Mesenchymal stem cell (in vitro differentiated cells and primary cell): Measurements from ENCODE around the gene DAP.
A peak's percentile ranks its signal among the peaks of the same experiment; 100 is the strongest.
"Not testable (repeated sequence)": the region's sequence is repeated elsewhere in the genome, so short reads cannot be mapped to it uniquely, and the experiment has no call there.

Experiments used
- DNase-seq: peaks from one replicate; pipeline ENCODE4 v3.0.0-alpha.2; 2013
- H2AFZ ChIP-seq: one replicate; pipeline ENCODE4 v1.6.1; 2013; ENCODE audit warnings: low read depth, mild to moderate bottlenecking, control low read depth, inconsistent platforms, low read length, moderate library complexity
- H2AK5ac ChIP-seq: 2 replicates; pipeline ENCODE4 v1.6.1; 2013; ENCODE audit warnings: low read length, moderate library complexity, mild to moderate bottlenecking, inconsistent platforms; ENCODE audit not compliant: severe bottlenecking
- H2BK120ac ChIP-seq: one replicate; pipeline ENCODE4 v1.6.1; 2013; ENCODE audit warnings: low read depth, mild to moderate bottlenecking, inconsistent platforms, low read length, moderate library complexity
- H2BK12ac ChIP-seq, 2 experiments: one replicate each; pipeline ENCODE4 v1.6.1; 2013; ENCODE audit warnings: inconsistent platforms in 2 of 2, low read length in 2 of 2, mild to moderate bottlenecking in 2 of 2, moderate library complexity in 2 of 2, control low read depth in 1 of 2
- H2BK15ac ChIP-seq: one replicate; pipeline ENCODE4 v1.6.1; 2013; ENCODE audit warnings: mild to moderate bottlenecking, low read depth, inconsistent platforms; ENCODE audit not compliant: poor library complexity, severe bottlenecking
- H2BK5ac ChIP-seq: 2 replicates; pipeline ENCODE4 v1.6.1; 2013; ENCODE audit warnings: low read depth, mild to moderate bottlenecking, low read length, control low read depth, inconsistent platforms; ENCODE audit not compliant: poor library complexity, severe bottlenecking
- H3K14ac ChIP-seq, 2 experiments: one replicate each; pipeline ENCODE4 v1.6.1; 2013; ENCODE audit warnings: inconsistent platforms in 2 of 2, low read length in 2 of 2, control low read depth in 1 of 2, mild to moderate bottlenecking in 1 of 2, moderate library complexity in 1 of 2
- H3K18ac ChIP-seq, 2 experiments: one replicate each; pipeline ENCODE4 v1.6.1; 2013; ENCODE audit warnings: inconsistent platforms in 2 of 2, low read length in 2 of 2, control low read depth in 1 of 2, low read depth in 1 of 2, mild to moderate bottlenecking in 1 of 2
- H3K23ac ChIP-seq, 2 experiments: one replicate each; pipeline ENCODE4 v1.6.1; 2013; ENCODE audit warnings: inconsistent platforms in 2 of 2, low read length in 2 of 2, mild to moderate bottlenecking in 2 of 2, moderate library complexity in 2 of 2, control low read depth in 1 of 2
- H3K27ac ChIP-seq: 2 replicates; pipeline ENCODE4 v1.5.1; 2013; ENCODE audit warnings: mild to moderate bottlenecking, moderate library complexity, low read length, control low read depth, inconsistent platforms; ENCODE audit not compliant: poor library complexity, severe bottlenecking
- H3K27me3 ChIP-seq, 2 experiments: 2 replicates each; pipeline versions ENCODE4 v1.6.1 to v1.7.0; 2013; ENCODE audit warnings: low read length in 2 of 2, mild to moderate bottlenecking in 2 of 2, moderate library complexity in 2 of 2, control low read depth in 1 of 2, inconsistent platforms in 1 of 2; ENCODE audit not compliant: control insufficient read depth in 1 of 2, insufficient read depth in 1 of 2
- H3K36me3 ChIP-seq, 2 experiments: 2 replicates each; pipeline versions ENCODE4 v1.6.1 to v1.7.0; 2013; ENCODE audit warnings: low read length in 2 of 2, control low read depth in 1 of 2, inconsistent platforms in 1 of 2, low read depth in 1 of 2, mild to moderate bottlenecking in 1 of 2; ENCODE audit not compliant: insufficient read depth in 2 of 2, control insufficient read depth in 1 of 2
- H3K4ac ChIP-seq, 2 experiments: one replicate each; pipeline ENCODE4 v1.6.1; 2013; ENCODE audit warnings: inconsistent platforms in 2 of 2, low read length in 2 of 2, mild to moderate bottlenecking in 2 of 2, moderate library complexity in 2 of 2, control low read depth in 1 of 2, low read depth in 1 of 2
- H3K4me1 ChIP-seq: 2 replicates; pipeline ENCODE4 v1.6.1; 2013; ENCODE audit warnings: low read depth, low read length, control low read depth; ENCODE audit not compliant: control insufficient read depth, insufficient read depth
- H3K4me2 ChIP-seq: 2 replicates; pipeline ENCODE4 v1.6.1; 2013; ENCODE audit warnings: low read length, mild to moderate bottlenecking, inconsistent platforms; ENCODE audit not compliant: poor library complexity, severe bottlenecking
- H3K4me3 ChIP-seq, 2 experiments: 2 replicates each; pipeline versions ENCODE4 v1.5.1 to v1.7.0; 2013; ENCODE audit warnings: low read length in 2 of 2, mild to moderate bottlenecking in 2 of 2, control low read depth in 1 of 2, low read depth in 1 of 2; ENCODE audit not compliant: insufficient read depth in 1 of 2
- H3K79me1 ChIP-seq: replicated peaks from 2 replicates; pipeline ENCODE4 v1.6.1; 2013; ENCODE audit warnings: mild to moderate bottlenecking, control low read depth, low read length, inconsistent platforms; ENCODE audit not compliant: poor library complexity, severe bottlenecking
- H3K9ac ChIP-seq: 2 replicates; pipeline ENCODE4 v1.7.0; 2013; ENCODE audit warnings: mild to moderate bottlenecking, low read length, moderate library complexity
- H3K9me3 ChIP-seq: 2 replicates; pipeline ENCODE4 v1.7.0; 2013; ENCODE audit warnings: mild to moderate bottlenecking, low read length; ENCODE audit not compliant: control insufficient read depth
- H4K8ac ChIP-seq: one replicate; pipeline ENCODE4 v1.6.1; 2013; ENCODE audit warnings: inconsistent platforms, mild to moderate bottlenecking, low read length, moderate library complexity
- H4K91ac ChIP-seq: one replicate; pipeline ENCODE4 v1.6.1; 2013; ENCODE audit warnings: mild to moderate bottlenecking, low read length, inconsistent platforms
- WGBS: methylation state at CpG from one replicate; pipeline ENCODE4 v1.1.7; 2013; ENCODE audit warnings: mixed read lengths; 5-methylcytosine and 5-hydroxymethylcytosine counted together

Gene DAP

DNA sequence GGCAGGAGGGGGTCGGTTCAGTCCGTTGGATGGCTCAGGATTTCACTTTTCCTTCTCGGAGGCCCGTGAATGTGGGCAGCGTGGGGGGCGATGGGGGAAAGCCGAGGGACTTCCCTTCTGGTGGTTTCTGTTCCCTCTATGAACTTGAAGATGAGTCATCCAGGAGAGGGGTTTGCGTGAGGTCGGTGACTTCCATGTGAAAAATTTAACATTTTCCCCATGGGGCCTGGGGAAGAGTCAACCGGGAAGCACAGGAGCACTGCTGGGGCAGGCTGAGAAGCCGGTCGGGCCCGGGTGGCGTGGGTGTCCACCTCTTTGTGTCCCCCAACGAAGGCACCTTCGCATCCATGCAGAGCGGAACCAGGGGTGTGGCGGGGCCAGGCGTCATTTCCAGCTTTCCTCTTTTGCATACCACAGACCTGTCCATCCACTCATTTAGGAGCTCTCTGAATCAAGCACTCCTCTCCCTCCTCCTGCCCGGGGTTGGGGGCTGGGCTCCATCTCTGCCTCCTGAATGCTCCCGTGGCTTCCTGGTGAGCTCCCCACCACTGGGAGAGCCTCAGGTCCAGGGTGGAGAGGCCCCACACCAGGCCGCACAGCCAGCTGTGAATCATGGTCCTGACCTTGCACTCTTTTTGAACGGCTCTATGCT lies 128.8 kb downstream of the DAP start:
- Histone ChIP-seq H3K36me3 (no peaks in the 10 kb centered on the region), H4K91ac (no peak overlapping the region), H3K27ac (peak overlapping the region; percentile 7), H3K4me3 (no peak overlapping the region), H2AK5ac (peak overlapping the region; percentile 21), H3K9ac (no peak overlapping the region), H3K9me3 (no peaks in the 10 kb centered on the region), H2AFZ (no peak overlapping the region), H3K18ac (peak overlapping the region in 1 of 2 experiments; percentile 7), H3K4me2 (no peak overlapping the region), H3K79me1 (peaks cover 28% of the 10 kb centered on the region), H3K14ac (no peak overlapping the region), H3K27me3 (no peaks in the 10 kb centered on the region), H2BK5ac (no peak overlapping the region), H3K4me1 (peaks cover 19% of the 10 kb centered on the region), H2BK120ac (no peak overlapping the region), H2BK15ac (no peak overlapping the region), H4K8ac (no peak overlapping the region), H3K23ac (no peak overlapping the region), H2BK12ac (no peak overlapping the region), H3K4ac (no peak overlapping the region)
- 71% methylated on average over 21 of the region's 23 CpGs for WGBS
- peak; percentile 54 for DNase-seq

DNA sequence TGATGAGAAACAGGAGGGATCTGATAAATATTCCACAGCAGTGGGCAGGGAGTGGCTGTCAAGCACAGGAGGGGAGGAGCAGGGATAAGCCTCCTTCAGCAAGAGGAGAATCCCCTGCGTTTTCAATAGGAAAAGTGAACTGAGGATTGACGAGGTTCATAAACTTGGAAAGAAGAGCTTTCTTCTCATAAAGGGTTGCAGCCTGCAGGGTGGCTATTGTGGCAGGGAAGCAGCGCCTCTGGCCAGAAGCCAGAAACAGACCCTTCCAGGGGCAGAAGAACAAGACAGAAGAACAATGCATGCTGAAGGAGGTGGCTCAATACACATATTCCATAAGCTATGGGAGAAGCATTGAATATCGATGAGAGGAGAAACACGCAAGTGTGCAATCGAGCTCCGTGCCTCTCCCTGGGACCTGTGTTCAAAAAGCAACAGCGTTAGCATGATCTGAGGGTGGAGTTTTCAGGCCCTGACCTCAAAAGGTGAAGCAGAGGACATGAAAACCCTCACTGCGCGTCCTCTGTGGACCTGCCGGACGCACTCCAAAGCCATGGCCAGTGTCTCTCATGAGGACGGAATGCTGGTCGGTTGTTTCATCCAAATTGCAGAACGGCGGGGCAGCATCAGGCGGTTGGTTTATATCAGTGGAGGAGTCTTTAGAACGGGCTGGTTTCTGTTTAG lies 129.6 kb downstream of the DAP start:
- no peak overlapping the region for H3K4me3 ChIP-seq
- no peak for DNase-seq
- H3K9me3 ChIP-seq, result no peaks in the 10 kb centered on the region
- no peak overlapping the region for H2AFZ ChIP-seq
- H3K9ac ChIP-seq, result no peak overlapping the region
- H3K14ac ChIP-seq, result no peak overlapping the region
- no peak overlapping the region for H2BK120ac ChIP-seq
- H4K8ac ChIP-seq, result no peak overlapping the region
- 89% methylated on average over 17 of the region's 18 CpGs for WGBS
- H4K91ac ChIP-seq, result no peak overlapping the region
- no peak overlapping the region for H3K4ac ChIP-seq
- H3K4me1 ChIP-seq, result peaks cover 18% of the 10 kb centered on the region
- no peaks in the 10 kb centered on the region for H3K27me3 ChIP-seq
- peaks cover 0 to 3% of the 10 kb centered on the region in 2 experiments for H3K36me3 ChIP-seq
- no peak overlapping the region for H3K18ac ChIP-seq
- no peak overlapping the region for H3K27ac ChIP-seq
- H3K79me1 ChIP-seq, result peaks cover 25% of the 10 kb centered on the region
- H3K4me2 ChIP-seq, result no peak overlapping the region
- no peak overlapping the region for H2BK12ac ChIP-seq
- no peak overlapping the region for H2AK5ac ChIP-seq
- H2BK5ac ChIP-seq, result no peak overlapping the region
- H2BK15ac ChIP-seq, result no peak overlapping the region
- no peak overlapping the region for H3K23ac ChIP-seq

DNA sequence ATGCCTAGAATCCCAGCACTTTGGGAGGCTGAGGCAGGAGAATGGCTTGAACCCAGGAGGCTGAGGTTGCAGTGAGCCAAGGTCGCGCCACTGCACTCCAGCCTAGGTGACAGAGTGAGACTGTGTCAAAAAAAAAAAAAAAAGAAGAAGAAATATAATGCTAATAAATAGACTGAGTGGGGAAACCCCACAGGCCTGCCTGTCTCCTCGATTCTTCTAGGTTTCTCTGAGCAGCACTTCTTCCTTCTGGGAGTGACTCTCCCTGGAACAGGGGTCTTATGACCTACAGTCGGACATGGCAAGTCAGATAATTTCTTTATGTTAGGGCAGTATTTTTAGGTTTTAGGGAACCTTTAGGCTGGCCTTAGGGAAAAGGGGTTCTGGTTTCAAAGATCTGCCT lies 130.3 kb downstream of the DAP start:
- not testable (repeated sequence) for DNase-seq, H2AFZ ChIP-seq, H3K14ac ChIP-seq, H3K9ac ChIP-seq, H3K23ac ChIP-seq, H2AK5ac ChIP-seq, H3K18ac ChIP-seq, H2BK15ac ChIP-seq, H4K91ac ChIP-seq, H3K27me3 ChIP-seq, H3K9me3 ChIP-seq, H3K4ac ChIP-seq, H2BK120ac ChIP-seq, H3K27ac ChIP-seq, H3K4me2 ChIP-seq, H2BK5ac ChIP-seq, H2BK12ac ChIP-seq, H3K36me3 ChIP-seq, H4K8ac ChIP-seq, H3K4me3 ChIP-seq
- WGBS, result 94% methylated on average over 4 of the region's 4 CpGs
- Histone ChIP-seq H3K4me1 (peaks cover 15% of the 10 kb centered on the region), H3K79me1 (peaks cover 27% of the 10 kb centered on the region)

DNA sequence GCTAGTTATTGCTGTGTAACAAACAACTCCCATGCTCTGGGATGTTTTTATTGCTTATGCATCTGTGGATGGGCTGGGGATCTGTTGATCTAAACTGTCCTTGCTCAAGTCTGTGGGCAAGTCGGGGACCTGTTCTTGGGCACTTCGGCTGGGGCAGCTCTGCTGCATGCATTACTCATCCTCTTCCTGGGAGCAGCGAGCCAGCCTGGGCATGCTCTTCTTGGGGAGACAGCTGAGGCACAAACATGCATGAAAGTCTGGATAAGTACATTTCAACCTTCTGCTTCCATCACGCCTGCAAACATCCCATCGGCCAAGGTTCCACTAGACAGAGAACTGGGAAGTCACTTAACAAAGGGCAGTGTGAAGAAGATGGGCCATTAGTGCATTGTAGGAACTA lies 130.9 kb downstream of the DAP start:
- Histone ChIP-seq H2AFZ (no peak overlapping the region), H3K14ac (no peak overlapping the region), H3K27ac (no peak overlapping the region), H2BK15ac (no peak overlapping the region), H4K8ac (no peak overlapping the region), H3K27me3 (no peaks in the 10 kb centered on the region), H2BK12ac (no peak overlapping the region), H3K23ac (no peak overlapping the region), H2AK5ac (no peak overlapping the region), H2BK5ac (no peak overlapping the region), H4K91ac (no peak overlapping the region), H3K4me1 (peaks cover 12% of the 10 kb centered on the region), H3K9ac (no peak overlapping the region), H3K9me3 (no peaks in the 10 kb centered on the region), H3K18ac (no peak overlapping the region), H3K4me2 (no peak overlapping the region), H3K79me1 (peaks cover 32% of the 10 kb centered on the region), H3K4me3 (no peak overlapping the region), H3K36me3 (peaks cover 2 to 8% of the 10 kb centered on the region in 2 experiments), H3K4ac (no peak overlapping the region), H2BK120ac (no peak overlapping the region)
- 93% methylated on average over 5 of the region's 5 CpGs for WGBS
- DNase-seq, result no peak
